CD4-positive, alpha-beta T cell treated with Interleukin-15 for 1 hour (primary cell): ENCODE data around the gene FXYD1.

Experiments
- DNase-seq: peaks from one replicate; pipeline ENCODE4 v3.0.0-alpha.2; 2020

Gene FXYD1

GRCh38 chr19:35108730-35109129 lies 29.9 kb upstream of the FXYD1 start:
- no peak for DNase-seq

- DNase-seq = no peak
These were observed 29.1 kb upstream of the FXYD1 start for GRCh38 chr19:35109395-35110112.

GRCh38 chr19:35110974-35111373 lies 27.6 kb upstream of the FXYD1 start:
- DNase-seq = no peak

- no peak for DNase-seq
These were observed 25.5 kb upstream of the FXYD1 start for GRCh38 chr19:35112995-35113688.

GRCh38 chr19:35114353-35115176 lies 24.1 kb upstream of the FXYD1 start:
- peak; percentile 57 for DNase-seq

- no peak for DNase-seq
These were observed 23.3 kb upstream of the FXYD1 start, which contains the start of gene FXYD3 for GRCh38 chr19:35115177-35115951. TSS of gene FXYD3 (plus strand) at chr19:35115823. CDS start at chr19:35119377, 3,554 bp downstream.

- DNase-seq = no peak
These were observed 22.4 kb upstream of the FXYD1 start for GRCh38 chr19:35116072-35116801.

GRCh38 chr19:35117116-35117515 lies 21.5 kb upstream of the FXYD1 start:
- DNase-seq = no peak

GRCh38 chr19:35117799-35118198 lies 20.8 kb upstream of the FXYD1 start:
- DNase-seq = no peak

- DNase-seq = no peak
These were observed 20.2 kb upstream of the FXYD1 start for GRCh38 chr19:35118268-35119020.

GRCh38 chr19:35119091-35119490 lies 19.5 kb upstream of the FXYD1 start:
- no peak for DNase-seq

GRCh38 chr19:35119578-35120155 lies 19.0 kb upstream of the FXYD1 start:
- DNase-seq = no peak

- peak; percentile 44 for DNase-seq
These were observed 18.1 kb upstream of the FXYD1 start for GRCh38 chr19:35120492-35120891.

- DNase-seq = no peak
These were observed 17.7 kb upstream of the FXYD1 start for GRCh38 chr19:35120898-35121297.

- no peak for DNase-seq
These were observed 15.7 kb upstream of the FXYD1 start for GRCh38 chr19:35122687-35123551.

- DNase-seq = no peak
These were observed 15.1 kb upstream of the FXYD1 start for GRCh38 chr19:35123573-35123972.

- peak; percentile 91 for DNase-seq
These were observed 14.2 kb upstream of the FXYD1 start for GRCh38 chr19:35124098-35125060.

- no peak for DNase-seq
These were observed 13.3 kb upstream of the FXYD1 start for GRCh38 chr19:35125270-35125717.
